H1 (cell line): ENCODE results near the gene FANK1. TPM values are rescaled to one million over a fixed set of nuclear protein-coding genes. Genes with fewer than 3 reads are reported as not detected.

Source experiments
- CTCF ChIA-PET: fragments of 300-600 bp; sonication (Branson Sonifier 250); formaldehyde crosslinking; loops from one replicate; lab custom pipeline; 2021; ENCODE audit not compliant: partially characterized antibody; lab: Charles Lee
- POLR2A ChIA-PET: fragments of 300-600 bp; sonication (Branson Sonifier 250); formaldehyde crosslinking; loops from one replicate; lab custom pipeline; 2021; ENCODE audit warnings: inconsistent platforms; ENCODE audit not compliant: partially characterized antibody; lab: Charles Lee
- DNase-seq, 2 experiments: peaks; one replicate each; pipeline versions ENCODE4 v3.0.0 to v3.0.0-alpha.2; 2010 to 2022; ENCODE audit warnings: low spot score in 2 of 2, low read depth in 1 of 2, mixed read lengths in 1 of 2
- FAIRE-seq: peaks from 2 replicates; lab custom pipeline; 2011; peaks lifted over from hg19 to GRCh38; lab: Jason Lieb, UNC
- H2AFZ ChIP-seq: 2 replicates; pipeline ENCODE4 v1.8.1; 2012; ENCODE audit warnings: low read length, inconsistent platforms
- H2AK5ac ChIP-seq: 2 replicates; pipeline ENCODE4 v1.6.1; 2013; ENCODE audit warnings: low read depth, low read length
- H2BK120ac ChIP-seq: replicated peaks from 2 replicates; pipeline ENCODE3; 2013; ENCODE audit warnings: low read depth, low read length, inconsistent platforms
- H2BK12ac ChIP-seq: 2 replicates; pipeline ENCODE4 v1.6.1; 2013; ENCODE audit warnings: low read depth, low read length
- H2BK15ac ChIP-seq: 2 replicates; pipeline ENCODE4 v1.6.1; 2013; ENCODE audit warnings: low read length
- H2BK20ac ChIP-seq: 2 replicates; pipeline ENCODE4 v1.6.1; 2013; ENCODE audit warnings: low read length
- H2BK5ac ChIP-seq: 2 replicates; pipeline ENCODE4 v1.6.1; 2013; ENCODE audit warnings: low read depth, low read length
- H3K14ac ChIP-seq: 2 replicates; pipeline ENCODE4 v1.6.1; 2013; ENCODE audit warnings: inconsistent platforms; ENCODE audit not compliant: insufficient read length
- H3K18ac ChIP-seq: 2 replicates; pipeline ENCODE4 v1.6.1; 2013; ENCODE audit warnings: low read length; ENCODE audit errors: extremely low read depth
- H3K23ac ChIP-seq: 2 replicates; pipeline ENCODE4 v1.6.1; 2013; ENCODE audit warnings: inconsistent platforms; ENCODE audit not compliant: insufficient read length
- H3K23me2 ChIP-seq: 2 replicates; pipeline ENCODE4 v1.6.1; 2013; ENCODE audit warnings: low read depth, low read length
- H3K27ac ChIP-seq: 2 replicates; pipeline ENCODE4 v1.6.1; 2011; ENCODE audit warnings: low read depth, low read length, inconsistent platforms
- H3K27me3 ChIP-seq, 4 experiments: replicated peaks in 1 of 4; 1 replicate in 1 of 4; 2 replicates in 3 of 4; pipeline versions ENCODE4 v1.6.1 to v1.8.1; 2011 to 2013; ENCODE audit warnings: low read length in 3 of 4, mild to moderate bottlenecking in 3 of 4, inconsistent platforms in 2 of 4, mixed read lengths in 2 of 4, moderate library complexity in 1 of 4; ENCODE audit not compliant: control insufficient read depth in 3 of 4, insufficient read depth in 3 of 4; ENCODE audit errors: extremely low read depth in 1 of 4
- H3K36me3 ChIP-seq, 4 experiments: 2 replicates each; pipeline versions ENCODE4 v1.6.1 to v1.8.1; 2011 to 2013; ENCODE audit warnings: mild to moderate bottlenecking in 4 of 4, low read length in 3 of 4, moderate library complexity in 2 of 4, control low read depth in 1 of 4, inconsistent platforms in 1 of 4; ENCODE audit not compliant: insufficient read depth in 4 of 4, control insufficient read depth in 2 of 4
- H3K4ac ChIP-seq: replicated peaks from 2 replicates; pipeline ENCODE3; 2013; ENCODE audit warnings: low read length, low read depth, mixed read lengths, inconsistent platforms; ENCODE audit not compliant: insufficient read length
- H3K4me1 ChIP-seq, 4 experiments: replicated peaks in 1 of 4; 1 replicate in 1 of 4; 2 replicates in 3 of 4; pipeline versions ENCODE4 v1.6.1 to v1.8.1; 2011 to 2013; ENCODE audit warnings: low read length in 3 of 4, inconsistent platforms in 2 of 4, mixed read lengths in 1 of 4; ENCODE audit not compliant: insufficient read depth in 4 of 4, control insufficient read depth in 3 of 4
- H3K4me2 ChIP-seq, 2 experiments: 2 replicates each; pipeline versions ENCODE4 v1.6.1 to v1.8.1; 2011 to 2013; ENCODE audit warnings: low read depth in 2 of 2, low read length in 2 of 2, control low read depth in 1 of 2, inconsistent platforms in 1 of 2, mild to moderate bottlenecking in 1 of 2; ENCODE audit not compliant: insufficient read depth in 1 of 2
- H3K4me3 ChIP-seq, 4 experiments: fragments of 200-600, 300-600 bp in 1 of 4; sonication (generic), shearing (Covaris generic), sonication (Bioruptor Twin) in 1 of 4; 2 replicates each; pipeline versions ENCODE4 v1.5.1 to v1.8.1; 2011 to 2016; ENCODE audit warnings: low read length in 4 of 4, low read depth in 3 of 4, control low read depth in 2 of 4, inconsistent platforms in 2 of 4, mild to moderate bottlenecking in 2 of 4, mixed read lengths in 1 of 4, moderate library complexity in 1 of 4; ENCODE audit not compliant: insufficient read depth in 2 of 4; ENCODE audit errors: extremely low read depth in 1 of 4
- H3K56ac ChIP-seq: replicated peaks from 2 replicates; pipeline ENCODE3; 2013; ENCODE audit warnings: low read depth, mild to moderate bottlenecking, mixed read lengths, low read length, inconsistent platforms; ENCODE audit not compliant: insufficient read length
- H3K79me1 ChIP-seq: 2 replicates; pipeline ENCODE4 v1.6.1; 2013; ENCODE audit warnings: low read depth, low read length, control low read depth
- H3K79me2 ChIP-seq, 2 experiments: 2 replicates each; pipeline versions ENCODE4 v1.6.1 to v1.8.1; 2012 to 2013; ENCODE audit warnings: low read length in 2 of 2, mild to moderate bottlenecking in 2 of 2, inconsistent platforms in 1 of 2; ENCODE audit not compliant: insufficient read depth in 2 of 2, control insufficient read depth in 1 of 2
- H3K9ac ChIP-seq, 4 experiments: replicated peaks in 1 of 4; 1 replicate in 1 of 4; 2 replicates in 3 of 4; pipeline versions ENCODE4 v1.6.1 to v1.8.1; 2011 to 2013; ENCODE audit warnings: low read depth in 3 of 4, low read length in 3 of 4, control low read depth in 2 of 4, mild to moderate bottlenecking in 2 of 4, moderate library complexity in 2 of 4, inconsistent platforms in 1 of 4; ENCODE audit errors: extremely low read depth in 1 of 4
- H3K9me3 ChIP-seq, 2 experiments: 2 replicates each; pipeline versions ENCODE4 v1.6.1 to v1.8.1; 2012 to 2013; ENCODE audit warnings: mild to moderate bottlenecking in 2 of 2, moderate library complexity in 2 of 2, control low read depth in 1 of 2, inconsistent platforms in 1 of 2, low read depth in 1 of 2, low read length in 1 of 2, mixed read lengths in 1 of 2; ENCODE audit not compliant: insufficient read depth in 2 of 2
- H4K20me1 ChIP-seq, 2 experiments: replicated peaks in 1 of 2; 2 replicates each; pipeline versions ENCODE3 to v1.8.1; 2011 to 2013; ENCODE audit warnings: inconsistent platforms in 2 of 2, low read length in 2 of 2, mild to moderate bottlenecking in 1 of 2; ENCODE audit not compliant: insufficient read depth in 2 of 2, control insufficient read depth in 1 of 2
- H4K5ac ChIP-seq: 2 replicates; pipeline ENCODE4 v1.6.1; 2013; ENCODE audit warnings: low read length, low read depth, mixed read lengths, inconsistent platforms; ENCODE audit not compliant: insufficient read length
- H4K8ac ChIP-seq: 2 replicates; pipeline ENCODE4 v1.8.0; 2013; ENCODE audit warnings: mild to moderate bottlenecking, moderate library complexity, low read length, inconsistent platforms; ENCODE audit not compliant: insufficient read depth; ENCODE audit errors: extremely low read depth
- H4K91ac ChIP-seq: replicated peaks from 2 replicates; pipeline ENCODE3; 2013; ENCODE audit warnings: low read length, mixed read lengths, inconsistent platforms; ENCODE audit not compliant: insufficient read length
- CEBPB ChIP-seq: IDR thresholded peaks from 2 replicates; pipeline ENCODE4 v1.6.1; 2012; ENCODE audit warnings: low read depth, low read length
- CREB1 ChIP-seq: IDR thresholded peaks from 2 replicates; pipeline ENCODE4 v1.6.1; 2012; ENCODE audit warnings: inconsistent platforms
- CTBP2 ChIP-seq: IDR thresholded peaks from 2 replicates; pipeline ENCODE4 v1.7.0; 2011; ENCODE audit warnings: borderline replicate concordance, mild to moderate bottlenecking, moderate library complexity, mixed read lengths, low read length; ENCODE audit not compliant: insufficient read depth, insufficient read length
- KDM1A ChIP-seq: fragments of 200-600, 300-600 bp; sonication (generic); IDR thresholded peaks from 2 replicates; pipeline ENCODE4 v1.7.1; 2016; ENCODE audit warnings: mild to moderate bottlenecking, low read length, borderline replicate concordance
- KDM4A ChIP-seq: IDR thresholded peaks from one replicate; pipeline ENCODE4 v1.7.1; 2012; ENCODE audit warnings: low read depth, mild to moderate bottlenecking, moderate library complexity, low read length, inconsistent platforms; ENCODE audit not compliant: severe bottlenecking
- KDM5A ChIP-seq: fragments of 200-600 bp; IDR thresholded peaks from 2 replicates; pipeline ENCODE4 v1.7.1; 2012; ENCODE audit warnings: mild to moderate bottlenecking, low read length, inconsistent platforms, mixed read lengths
- MAFK ChIP-seq: IDR thresholded peaks from 2 replicates; pipeline ENCODE4 v1.6.1; 2012; ENCODE audit warnings: low read depth, mild to moderate bottlenecking, improper control_type of control experiment, low read length
- MAX ChIP-seq: IDR thresholded peaks from 2 replicates; pipeline ENCODE4 v1.6.1; 2012; ENCODE audit warnings: inconsistent platforms
- POU5F1 ChIP-seq: IDR thresholded peaks from 2 replicates; pipeline ENCODE4 v1.6.1; 2011; ENCODE audit warnings: low read depth, mild to moderate bottlenecking, low read length, moderate library complexity
- RBBP5 ChIP-seq: IDR thresholded peaks from 2 replicates; pipeline ENCODE4 v1.7.1; 2012; ENCODE audit warnings: low read depth, mild to moderate bottlenecking, inconsistent platforms, low read length, moderate library complexity, borderline replicate concordance
- SAP30 ChIP-seq: fragments of 300-600 bp; sonication (generic); IDR thresholded peaks from 2 replicates; pipeline ENCODE4 v1.7.1; 2012; ENCODE audit warnings: low read length, moderate library complexity, mild to moderate bottlenecking, inconsistent platforms; ENCODE audit not compliant: insufficient read depth, insufficient replicate concordance
- SIRT6 ChIP-seq: IDR thresholded peaks from one replicate; pipeline ENCODE4 v1.7.1; 2012; ENCODE audit warnings: low read length, inconsistent platforms
- SIX5 ChIP-seq: IDR thresholded peaks from 2 replicates; pipeline ENCODE4 v1.6.1; 2011; ENCODE audit warnings: mild to moderate bottlenecking, low read depth, low read length
- SP1 ChIP-seq: IDR thresholded peaks from 2 replicates; pipeline ENCODE4 v1.6.1; 2011; ENCODE audit warnings: low read depth, low read length
- TAF1 ChIP-seq: IDR thresholded peaks from 2 replicates; pipeline ENCODE4 v1.6.1; 2011; ENCODE audit warnings: mild to moderate bottlenecking, low read depth, low read length
- ZNF274 ChIP-seq: IDR thresholded peaks from 2 replicates; pipeline ENCODE4 v1.7.0; 2012; ENCODE audit warnings: low read length, borderline replicate concordance; ENCODE audit errors: extremely low read depth
- WGBS, 2 experiments: shearing (Covaris generic) in 1 of 2; methylation state at CpG; one replicate each; pipeline versions ENCODE4 v1.1.6 to v1.1.7; 2013 to 2015; ENCODE audit warnings: low lambda C conversion rate in 2 of 2, mixed read lengths in 2 of 2, inconsistent platforms in 1 of 2, low coverage in 1 of 2, missing lambda C conversion rate in 1 of 2; ENCODE audit not compliant: insufficient replicate concordance in 2 of 2, insufficient coverage in 1 of 2, insufficient read length in 1 of 2; ENCODE audit errors: extremely low coverage in 1 of 2, missing lambda C conversion rate in 1 of 2; 5-methylcytosine and 5-hydroxymethylcytosine counted together
- polyA plus RNA-seq, 7 experiments: library from polyadenylated mRNA; depleted of rRNA in 3 of 7; stranded (reverse) in 5 of 7; unstranded in 2 of 7; fragments of >200 nt in 5 of 7; fragments of 200-250 nt in 2 of 7; gene quantifications; 1 replicate in 5 of 7; 2 replicates in 1 of 7; 4 replicates in 1 of 7; pipeline versions ENCODE4 v1.2.1 to v1.2.3, GENCODE V29; 2011 to 2013; ENCODE audit warnings: missing spikeins in 2 of 7, mixed read lengths in 2 of 7
- total RNA-seq: library from RNA; stranded (reverse); fragmentation: NEBNext Ultra II Directional; extraction: Animal tissue kit (Norgen Biotek cat#: 25700); gene quantifications from 2 replicates; pipeline ENCODE4 v1.2.1, GENCODE V29; 2021

The FANK1 gene
- total and polyA plus RNA-seq, 2 of the 8 experiments (the other 6 are each of a cell fraction or from before 2014, with no cell fraction given) = 1.2 TPM; not detected in 1

DNA sequence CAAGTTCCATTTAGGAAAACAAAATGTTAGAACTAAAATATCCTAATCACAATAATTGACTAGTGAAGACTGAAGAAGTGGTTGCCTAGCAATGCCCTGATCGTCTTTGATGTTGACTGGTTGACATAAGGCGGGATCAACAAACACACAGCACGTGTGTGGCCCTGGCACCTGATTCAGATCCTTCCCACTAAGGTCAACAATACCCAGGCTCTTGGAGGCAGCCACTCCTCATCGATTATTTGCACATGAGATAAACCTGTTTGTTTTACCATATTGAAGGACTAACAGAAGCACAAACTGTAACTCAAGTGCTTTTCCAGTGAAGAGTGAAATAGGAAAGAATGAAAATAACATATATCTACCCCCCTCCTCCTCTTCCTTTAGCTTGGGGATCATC is 15.6 kb downstream of the FANK1 start:
- Histone ChIP-seq H2BK120ac (no peak overlapping the region), H4K20me1 (no peaks in the 10 kb centered on the region), H4K91ac (no peak overlapping the region), H3K9me3 (peaks cover 5 to 6% of the 10 kb centered on the region in 2 experiments; a peak in 1 of 4 replicates), H3K14ac (no peak overlapping the region), H2BK20ac (no peak overlapping the region), H2BK12ac (no peak overlapping the region), H3K4me3 (no peak overlapping the region), H3K79me1 (no peaks in the 10 kb centered on the region), H2BK15ac (no peak overlapping the region), H2BK5ac (no peak overlapping the region), H3K4ac (no peak overlapping the region), H3K79me2 (no peaks in the 10 kb centered on the region), H3K27ac (no peak overlapping the region), H2AFZ (no peak overlapping the region), H3K18ac (no peak overlapping the region), H3K23me2 (no peaks in the 10 kb centered on the region; the same call in 1 of the 2 replicates), H3K9ac (no peak overlapping the region), H2AK5ac (no peak overlapping the region), H3K27me3 (no peaks in the 10 kb centered on the region), H4K5ac (no peak overlapping the region), H3K4me2 (no peak overlapping the region), H3K56ac (no peak overlapping the region), H3K36me3 (no peaks in the 10 kb centered on the region), H4K8ac (no peak overlapping the region), H3K4me1 (no peaks in the 10 kb centered on the region), H3K23ac (no peak overlapping the region)
- CTCF ChIA-PET = interaction anchor here (1.6 kb wide), 1 partner anchor 22 kb away, joined by 4 read pairs; no protein-coding TSS in a partner anchor
- WGBS, 2 experiments = 81% methylated on average over 4 of the region's 4 CpGs; no CpG with 5 or more reads in 1 of the 2 experiments
- DNase-seq (no peak), FAIRE-seq (no peak)
- POLR2A ChIA-PET = no interaction called here
- no peak for TF ChIP-seq CREB1
- TF ChIP-seq KDM4A = no peak
- no peak for TF ChIP-seq KDM5A
- TF ChIP-seq KDM1A = no peak
- no peak for TF ChIP-seq SAP30
- TF ChIP-seq ZNF274 = no peak
- TF ChIP-seq POU5F1 = no peak
- TF ChIP-seq CTBP2 = no peak
- no peak for TF ChIP-seq SIRT6
- TF ChIP-seq SP1 = no peak
- no peak for TF ChIP-seq CEBPB
- no peak for TF ChIP-seq MAFK
- TF ChIP-seq SIX5 = no peak
- TF ChIP-seq RBBP5 = no peak
- TF ChIP-seq MAX = no peak
- no peak for TF ChIP-seq TAF1
